Stimulated activated CD8-positive, alpha-beta memory T cell treated with anti-CD3 and anti-CD28 coated beads, Interleukin-4, amount 100 ng/mL, for 24 hours (primary cell): ENCODE measurements around the gene C17orf100.

ENCODE experiments used
- DNase-seq: peaks from one replicate; pipeline ENCODE4 v3.0.0-alpha.2; 2020; ENCODE audit warnings: low read depth

Gene C17orf100

GRCh38 chr17:6669479-6670212 lies 18.1 kb downstream of the C17orf100 start:
- no peak for DNase-seq

- no peak for DNase-seq
Observed at GRCh38 chr17:6670571-6670970, 19.0 kb downstream of the C17orf100 start.

- DNase-seq: no peak
Observed at GRCh38 chr17:6670999-6671398, 19.4 kb downstream of the C17orf100 start.

GRCh38 chr17:6671431-6671830 lies 19.9 kb downstream of the C17orf100 start:
- DNase-seq: no peak

GRCh38 chr17:6674586-6674985 lies 23.0 kb downstream of the C17orf100 start:
- no peak for DNase-seq

GRCh38 chr17:6675201-6675825 lies 23.8 kb downstream of the C17orf100 start:
- no peak for DNase-seq

GRCh38 chr17:6676802-6677157 lies 25.2 kb downstream of the C17orf100 start:
- no peak for DNase-seq

- no peak for DNase-seq
Observed at GRCh38 chr17:6677158-6677831, 25.7 kb downstream of the C17orf100 start.

GRCh38 chr17:6677946-6678345 lies 26.4 kb downstream of the C17orf100 start:
- no peak for DNase-seq

GRCh38 chr17:6679241-6679640 lies 27.7 kb downstream of the C17orf100 start:
- no peak for DNase-seq

GRCh38 chr17:6681176-6681575 lies 29.6 kb downstream of the C17orf100 start:
- DNase-seq: no peak

GRCh38 chr17:6681671-6682070 lies 30.1 kb downstream of the C17orf100 start:
- no peak for DNase-seq

- no peak for DNase-seq
Observed at GRCh38 chr17:6682339-6682738, 30.8 kb downstream of the C17orf100 start.

- no peak for DNase-seq
Observed at GRCh38 chr17:6683081-6683684, 31.6 kb downstream of the C17orf100 start.

GRCh38 chr17:6683730-6684459 lies 32.3 kb downstream of the C17orf100 start:
- no peak for DNase-seq

GRCh38 chr17:6684460-6684783 lies 32.9 kb downstream of the C17orf100 start:
- no peak for DNase-seq

- DNase-seq: no peak
Observed at GRCh38 chr17:6684881-6685767, 33.6 kb downstream of the C17orf100 start.

- DNase-seq: no peak
Observed at GRCh38 chr17:6686026-6686425, 34.5 kb downstream of the C17orf100 start.

- DNase-seq: no peak
Observed at GRCh38 chr17:6688944-6689343, 37.4 kb downstream of the C17orf100 start.

- no peak for DNase-seq
Observed at GRCh38 chr17:6690641-6691040, 39.1 kb downstream of the C17orf100 start.

GRCh38 chr17:6691546-6691945 lies 40.0 kb downstream of the C17orf100 start:
- no peak for DNase-seq
